HL-60 (cell line): ENCODE results near the gene GUCY2F.

Experiments
- CTCF ChIP-seq: IDR thresholded peaks from one replicate; pipeline ENCODE4 v1.5.1; 2011; ENCODE audit warnings: low read length, control low read depth, inconsistent platforms; ENCODE audit not compliant: insufficient read depth
- POLR2AphosphoS5 ChIP-seq: IDR thresholded peaks from 2 replicates; pipeline ENCODE4 v1.6.1; 2012; ENCODE audit warnings: low read depth
- REST ChIP-seq: IDR thresholded peaks from 2 replicates; pipeline ENCODE4 v1.6.1; 2012; ENCODE audit warnings: low read depth; ENCODE audit not compliant: insufficient replicate concordance
- SPI1 ChIP-seq: IDR thresholded peaks from 2 replicates; pipeline ENCODE4 v1.6.1; 2012; ENCODE audit warnings: low read depth, mild to moderate bottlenecking, borderline replicate concordance

GRCh38 chrX:109344101-109344500 lies 137.8 kb downstream of the GUCY2F start:
- TF ChIP-seq CTCF (no peak), POLR2AphosphoS5 (no peak), REST (no peak), SPI1 (no peak)
